HG03196 (cell line): ENCODE results near the gene FANCC.

ENCODE experiments used
- ATAC-seq: cut with Tn5 transposase; IDR thresholded peaks from one replicate; pipeline ENCODE4 v1.9.1; 2021; ENCODE audit not compliant: unreplicated experiment

FANCC gene

DNA sequence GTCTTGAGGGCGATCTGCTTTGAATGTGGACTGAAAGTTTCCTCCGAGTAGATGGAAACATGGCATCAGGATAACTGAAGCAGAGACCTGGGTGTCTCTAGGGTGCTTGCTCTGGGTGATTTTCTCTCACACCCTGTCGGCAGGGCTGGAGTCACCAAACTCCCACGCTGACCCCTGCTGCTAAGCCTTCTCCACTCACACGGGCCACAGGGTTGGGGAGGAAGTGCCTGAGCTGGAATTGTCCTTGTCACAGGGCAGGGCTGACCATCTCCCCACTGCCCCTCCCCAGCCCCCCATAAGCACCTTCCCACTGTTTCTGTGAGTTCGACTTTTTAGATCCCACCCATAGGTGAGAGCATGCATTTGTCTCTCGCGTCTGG lies 212.9 kb downstream of the FANCC start:
- no peak for ATAC-seq

DNA sequence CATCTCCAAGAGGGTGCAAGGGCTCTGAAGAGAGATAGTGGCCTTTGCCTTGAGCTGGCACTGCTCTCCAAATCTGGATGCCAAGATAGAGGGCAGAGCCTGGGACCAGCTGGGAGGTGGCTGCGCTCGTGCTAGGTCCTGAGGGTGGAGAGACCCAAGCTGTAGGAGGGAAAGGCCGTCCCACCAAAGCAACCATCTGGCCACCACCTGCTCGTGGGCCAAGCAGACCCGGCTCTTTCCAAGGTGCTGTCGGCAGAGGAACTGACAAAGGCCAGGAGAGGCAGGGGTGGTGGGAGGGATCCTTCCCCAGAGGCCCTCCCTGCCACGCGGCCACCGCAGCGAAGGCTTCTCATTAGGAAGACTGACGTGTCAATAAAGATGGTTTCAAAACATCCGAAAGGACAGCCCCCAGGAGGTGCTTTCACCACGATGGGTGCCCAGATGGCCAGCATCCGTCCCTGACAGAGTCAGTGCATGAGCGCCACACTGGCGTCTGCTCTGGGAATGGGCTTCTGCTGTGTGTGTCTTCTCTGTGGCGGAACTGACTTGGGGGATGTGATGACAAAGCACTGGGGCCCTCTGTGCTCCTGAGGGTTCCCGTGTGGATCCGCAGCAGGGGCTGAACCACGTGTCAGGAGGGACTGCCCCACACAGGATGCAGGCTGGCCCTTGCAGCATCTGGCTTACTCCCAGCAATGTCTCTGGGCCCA lies 213.5 kb downstream of the FANCC start:
- no peak for ATAC-seq

DNA sequence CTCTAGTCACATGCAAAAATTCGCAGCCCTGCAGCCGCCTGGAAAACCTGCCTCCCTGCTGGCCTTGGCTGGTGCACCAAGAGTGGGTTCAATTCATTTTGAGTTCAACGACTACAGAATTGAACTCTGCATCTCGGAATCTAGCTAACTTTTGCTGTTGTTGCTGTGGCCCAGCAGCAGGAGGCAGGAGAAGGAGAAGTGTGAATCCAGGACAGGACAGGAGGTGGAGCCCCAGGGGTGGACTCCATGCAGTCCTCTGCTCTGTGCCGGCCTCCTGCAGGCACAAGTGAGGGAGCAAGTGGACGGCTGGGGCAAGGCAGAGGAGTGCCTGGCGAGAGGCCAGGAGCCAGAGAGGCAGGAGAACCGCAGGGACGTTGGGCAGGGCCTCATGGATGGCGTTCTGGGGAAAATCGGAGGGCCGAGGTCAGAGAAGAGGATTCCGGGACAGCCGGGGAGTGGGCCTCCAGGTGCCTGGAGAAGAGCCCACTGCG lies 214.2 kb downstream of the FANCC start:
- no peak for ATAC-seq

DNA sequence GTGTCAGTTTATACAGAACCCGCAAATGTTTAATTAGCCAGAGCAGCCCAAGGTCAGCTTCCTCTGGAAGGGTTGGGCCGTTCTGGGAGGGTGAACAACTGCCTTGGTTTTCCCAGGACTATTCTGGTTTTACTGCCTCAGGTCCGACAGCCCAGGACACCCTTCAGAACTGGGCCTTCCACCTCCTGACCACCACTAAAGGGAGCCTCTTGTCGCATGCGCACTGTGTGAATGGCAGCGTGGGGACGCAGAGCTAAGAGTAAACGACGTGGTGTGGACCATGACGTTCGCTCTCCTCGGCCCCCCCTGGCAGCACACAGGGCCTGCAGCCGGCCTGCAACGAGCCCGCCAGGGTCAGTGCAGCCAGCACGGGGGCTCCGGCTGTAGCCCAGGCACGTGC lies 214.9 kb downstream of the FANCC start:
- ATAC-seq = no peak

GRCh38 chr9:95102001-95102433 lies 215.5 kb downstream of the FANCC start:
- no peak for ATAC-seq

DNA sequence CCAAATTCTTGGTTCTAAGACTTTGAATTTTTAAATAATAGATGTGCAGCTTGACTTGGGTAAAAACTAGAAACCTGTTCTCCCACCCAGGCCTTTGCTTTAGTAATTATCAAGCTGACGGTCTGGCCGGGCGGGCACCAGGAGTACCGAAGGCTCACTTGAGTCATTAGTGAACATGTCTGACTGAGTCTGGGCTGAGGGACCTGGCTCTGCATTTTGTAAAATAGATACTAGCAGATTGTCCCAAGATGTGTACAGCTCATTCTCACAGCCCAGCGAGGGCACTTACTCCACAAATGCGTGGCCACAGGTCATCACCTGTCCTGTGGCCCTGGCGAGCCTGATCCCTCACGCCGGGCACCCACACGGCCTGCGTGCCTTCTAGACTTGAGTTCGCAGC lies 216.2 kb downstream of the FANCC start:
- ATAC-seq = no peak

DNA sequence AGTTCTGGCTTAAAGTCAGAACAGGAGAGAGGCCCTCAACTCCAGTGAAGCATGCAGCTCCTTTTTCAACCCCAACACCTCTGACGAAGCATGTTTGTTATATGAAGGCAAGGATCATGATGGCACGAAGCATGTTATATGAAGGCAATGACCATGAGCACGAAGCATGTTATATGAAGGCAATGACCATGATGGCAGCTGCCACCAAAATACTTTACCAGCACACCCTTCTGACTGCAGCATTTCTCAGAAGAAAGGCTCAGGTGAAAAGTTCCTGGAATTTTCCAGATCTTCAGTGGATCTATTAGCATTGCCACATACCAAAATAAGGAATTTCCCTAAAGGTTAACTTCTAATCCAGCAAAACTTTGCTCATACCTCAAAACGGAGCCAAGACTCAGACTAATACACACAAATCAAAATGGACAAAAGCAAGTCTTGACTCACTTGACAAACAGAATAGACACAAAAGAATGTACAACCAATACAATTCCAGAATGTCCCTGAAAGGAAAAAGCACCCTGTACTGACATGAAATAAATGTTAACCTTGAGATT lies 217.4 kb downstream of the FANCC start:
- ATAC-seq = no peak

DNA sequence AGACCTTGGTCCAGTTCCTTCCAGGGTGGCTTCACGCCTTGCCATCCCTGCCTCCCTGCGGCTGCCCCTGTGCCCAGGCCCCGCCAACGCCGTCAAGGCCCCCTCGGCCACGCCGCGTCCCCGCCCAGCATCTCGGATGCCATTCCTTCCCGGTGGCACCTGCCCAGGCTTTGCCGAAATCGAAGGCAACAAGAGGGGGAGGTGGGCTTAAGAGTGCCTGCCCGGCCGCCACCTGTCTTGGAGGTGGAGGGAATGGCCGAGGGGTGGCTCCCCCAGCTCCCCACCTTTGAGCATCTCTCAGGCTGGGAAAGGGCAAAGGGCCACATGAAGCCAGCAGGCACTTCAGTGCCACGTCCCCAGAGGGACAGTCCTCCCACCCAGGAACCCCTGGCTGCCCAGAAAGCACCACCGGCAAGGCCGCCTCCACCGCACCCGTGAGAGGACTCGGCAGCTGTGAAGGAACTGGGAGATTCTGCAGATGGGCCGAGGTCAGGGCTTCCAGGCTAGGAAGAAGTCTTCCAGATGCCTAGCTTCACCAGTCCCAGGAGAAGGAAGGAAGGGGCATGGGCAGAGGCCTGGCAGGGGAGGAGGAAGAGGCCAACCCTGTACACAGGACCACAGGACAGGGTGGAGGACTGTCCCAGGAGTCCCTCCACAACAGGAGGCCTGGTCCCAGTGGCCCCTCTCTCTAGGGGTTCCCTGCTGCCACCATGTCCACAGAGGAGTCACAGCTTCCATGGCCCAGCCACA lies 218.0 kb downstream of the FANCC start:
- no peak for ATAC-seq

DNA sequence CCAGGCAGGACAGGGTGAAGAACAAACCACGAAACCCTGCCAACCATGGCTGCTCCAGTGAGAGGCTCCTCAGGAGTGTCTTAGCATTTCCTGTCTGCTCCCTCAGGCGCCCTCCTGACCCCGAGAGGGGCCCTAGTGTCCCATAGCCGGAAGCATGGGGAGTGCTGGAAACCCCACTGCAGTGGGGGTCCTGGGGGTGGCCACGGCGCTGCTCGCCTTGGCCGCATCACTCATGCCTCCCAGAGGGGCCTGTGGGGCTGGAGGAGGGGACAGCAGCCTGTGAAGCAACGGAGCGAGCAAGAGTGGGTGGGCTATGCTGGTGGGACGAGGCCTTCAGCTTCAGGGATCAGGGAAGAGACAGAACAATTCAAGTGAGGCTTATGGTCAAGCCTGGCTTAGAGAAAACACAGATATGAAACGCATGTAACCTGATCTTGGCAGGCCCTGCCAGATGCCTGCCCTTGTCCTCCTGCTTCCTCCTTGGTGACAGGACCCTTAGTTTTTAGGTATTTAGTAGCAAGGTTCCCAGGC lies 219.1 kb downstream of the FANCC start:
- ATAC-seq = no peak

DNA sequence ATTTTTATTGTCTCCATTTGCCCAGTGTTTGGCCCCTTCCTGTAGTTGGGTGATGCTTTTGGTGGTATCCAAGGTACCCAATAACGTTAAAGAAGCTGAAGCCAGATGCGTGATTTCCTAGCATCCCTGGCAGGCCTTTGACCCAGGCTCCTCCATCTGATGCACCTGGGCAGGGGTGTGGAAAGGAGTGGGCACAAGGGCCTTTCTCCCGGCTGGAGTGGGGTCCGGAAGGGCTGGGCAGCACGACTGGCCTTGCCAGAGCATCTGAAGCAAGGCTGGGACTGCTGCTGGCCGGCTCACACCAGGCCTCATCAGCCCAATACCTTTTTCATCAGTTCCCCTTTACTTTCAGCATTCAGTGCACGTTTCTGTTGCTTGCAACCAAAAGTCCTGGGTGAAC lies 220.2 kb downstream of the FANCC start:
- no peak for ATAC-seq

DNA sequence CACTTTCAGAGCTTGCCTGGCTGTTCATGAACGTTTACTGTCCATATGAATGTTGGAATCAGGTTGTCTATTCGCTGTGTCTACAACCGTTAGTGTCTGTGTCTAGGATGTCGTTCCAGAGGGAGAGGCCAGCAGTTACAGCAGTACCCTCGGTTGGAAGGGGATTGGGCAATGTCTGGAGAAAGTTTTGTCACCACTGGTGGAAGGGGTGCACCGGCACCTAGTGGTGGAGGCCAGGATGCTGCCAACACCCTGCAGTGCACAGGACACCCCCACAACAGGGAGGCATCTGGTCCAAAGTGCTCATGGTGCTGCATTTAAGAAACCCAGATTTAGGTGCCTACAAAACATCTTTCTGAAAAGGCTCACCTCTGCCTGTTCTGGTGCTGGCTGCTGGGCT lies 220.7 kb downstream of the FANCC start:
- no peak for ATAC-seq

- ATAC-seq = no peak
Measured at GRCh38 chr9:95096381-95096780, 221.1 kb downstream of the FANCC start.

DNA sequence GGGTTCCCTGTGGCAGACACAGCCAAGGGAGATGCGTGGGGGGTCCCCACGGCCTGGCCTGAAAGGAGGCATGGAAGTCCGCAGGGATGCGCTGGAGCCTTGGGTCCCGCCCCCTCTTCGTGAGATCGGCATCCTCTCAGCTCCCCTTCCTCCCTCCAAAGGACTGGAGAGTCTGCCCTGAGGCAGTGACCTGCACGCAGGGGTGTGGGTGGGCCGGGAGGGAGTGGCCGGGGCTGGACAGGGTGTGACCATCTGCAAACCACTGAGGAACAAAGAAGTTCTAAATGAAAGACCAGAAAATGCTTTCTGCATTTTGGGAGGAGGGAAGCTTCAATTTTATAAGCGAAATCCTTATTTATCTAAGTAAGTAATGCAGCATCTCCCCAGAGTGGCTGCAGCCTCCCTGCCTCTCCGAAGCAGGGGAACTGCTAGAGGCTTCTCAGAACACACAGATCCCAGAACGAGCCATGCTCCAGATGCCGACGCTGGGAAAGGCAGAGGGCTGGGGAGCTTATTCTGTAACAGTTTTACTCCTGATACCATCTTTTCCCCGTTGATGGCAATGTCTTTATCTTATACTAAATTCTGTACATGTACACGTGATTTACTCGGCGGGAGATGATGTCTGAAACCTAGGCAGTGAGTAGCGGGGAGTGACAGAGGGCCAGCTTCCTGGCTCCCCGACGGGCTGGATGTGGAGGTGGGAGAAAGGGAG lies 221.7 kb downstream of the FANCC start:
- no peak for ATAC-seq

GRCh38 chr9:95094002-95094401 lies 223.5 kb downstream of the FANCC start:
- no peak for ATAC-seq

GRCh38 chr9:95093586-95093985 lies 223.9 kb downstream of the FANCC start:
- no peak for ATAC-seq

- no peak for ATAC-seq
Measured at GRCh38 chr9:95092262-95093072, 225.0 kb downstream of the FANCC start.

DNA sequence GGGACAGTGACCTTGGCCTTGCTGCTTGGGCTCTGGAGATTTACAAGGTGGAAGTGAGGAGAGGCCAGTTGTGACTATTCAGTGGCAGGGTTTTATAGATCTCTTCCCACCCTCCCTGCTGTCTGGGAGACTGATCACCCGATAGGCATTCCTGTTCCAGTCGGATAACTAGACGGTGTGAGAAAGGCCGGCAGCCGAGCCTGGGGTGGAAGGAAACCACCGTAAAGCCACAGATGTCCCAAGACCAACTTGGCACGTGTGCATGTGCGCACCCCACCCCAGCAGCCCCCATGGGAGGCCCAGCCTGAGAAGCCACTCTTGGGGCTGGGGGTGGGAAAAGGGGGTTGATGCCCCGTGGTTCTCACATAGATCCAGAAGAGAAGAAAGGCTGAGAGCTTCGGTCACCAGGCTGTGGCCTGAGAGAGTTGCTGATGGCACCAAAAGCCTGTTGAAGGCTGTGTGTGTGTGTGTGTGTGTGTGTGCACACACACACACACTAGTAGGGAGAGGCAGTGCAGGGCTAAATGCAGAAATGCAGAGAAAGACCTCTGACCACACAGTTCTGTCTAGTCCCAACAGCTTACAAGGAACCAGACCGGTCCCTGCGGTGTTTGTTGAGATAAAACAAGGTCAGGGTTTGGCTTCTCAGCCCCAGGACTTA lies 225.8 kb downstream of the FANCC start:
- ATAC-seq = no peak

DNA sequence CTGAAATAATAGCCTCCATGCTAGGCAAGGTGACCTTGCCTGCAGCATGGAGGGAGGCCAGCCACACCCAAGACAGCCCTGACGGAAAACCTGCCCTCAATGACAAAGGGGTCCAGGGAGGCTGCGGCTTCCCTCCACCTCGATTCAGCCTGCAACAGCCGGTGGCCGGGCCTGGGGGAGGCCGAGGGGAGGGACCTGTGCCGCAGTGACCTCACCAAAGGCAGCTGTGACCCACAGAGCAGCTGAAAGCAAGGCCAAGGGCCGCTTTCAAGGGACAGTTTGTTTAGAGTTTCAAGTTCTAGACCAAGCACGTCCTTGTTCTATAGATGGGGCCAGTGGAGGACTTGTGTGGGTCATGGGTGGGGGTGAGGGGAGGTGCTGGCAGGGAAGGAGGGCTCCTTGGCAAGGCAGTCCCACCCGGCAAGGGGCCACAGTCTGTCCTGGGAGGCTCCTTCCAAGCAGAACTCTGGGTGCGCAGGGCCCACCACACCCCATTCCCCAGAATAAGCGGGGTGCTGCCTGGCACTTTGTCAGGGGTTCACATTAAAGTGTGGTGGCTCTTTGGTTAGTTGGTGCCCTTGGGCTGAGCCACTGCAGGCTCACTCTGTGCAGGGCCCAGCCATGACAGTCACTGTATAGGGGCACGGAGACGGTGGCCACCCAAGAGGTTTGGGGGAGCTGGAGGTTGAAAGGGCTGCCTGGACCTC lies 226.5 kb downstream of the FANCC start:
- ATAC-seq = no peak

DNA sequence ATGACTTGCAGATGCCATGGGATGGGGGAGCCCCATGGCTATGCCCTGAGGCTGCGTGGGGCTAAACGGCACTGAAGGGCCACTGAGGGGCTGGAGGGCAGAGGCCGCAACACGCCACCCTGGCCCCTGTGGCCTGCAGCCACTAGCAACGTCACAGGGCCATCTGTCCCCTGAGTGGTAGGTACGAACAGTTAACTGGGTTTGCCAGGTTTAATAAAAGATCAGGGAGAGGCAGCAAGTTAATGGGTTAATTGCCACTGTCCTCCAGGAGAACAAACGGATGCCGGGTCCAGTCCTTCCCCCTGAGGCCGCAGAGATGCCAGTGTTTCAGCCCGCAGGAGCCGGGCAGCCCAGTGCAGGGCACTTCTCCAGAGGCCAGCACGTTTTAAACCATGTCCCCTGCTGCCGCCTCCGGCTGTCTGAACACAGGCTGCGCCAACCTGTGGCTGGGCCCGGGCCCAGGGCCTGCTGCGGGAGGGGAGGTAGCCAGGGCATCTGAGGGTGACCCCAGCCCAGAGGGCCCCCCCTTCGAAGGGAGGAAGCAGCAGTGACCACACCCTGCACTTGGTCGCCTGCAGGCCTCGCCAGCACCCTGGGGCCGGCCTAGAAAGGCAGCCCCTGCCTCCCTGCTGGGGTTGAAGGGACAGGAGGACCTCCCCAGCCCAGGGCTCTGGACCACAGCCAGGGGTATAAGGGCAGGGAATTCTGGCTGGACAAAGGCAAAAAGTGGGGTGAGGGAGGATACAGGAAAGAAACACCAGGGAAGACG lies 227.3 kb downstream of the FANCC start:
- ATAC-seq = no peak
